NCI-H1930 (cell line): ENCODE measurements around the gene AKAP5.

Source experiments
- DNase-seq, 2 experiments: peaks; one replicate each; lab custom pipeline; 2025; lab: John Stamatoyannopoulos, UW

AKAP5 gene

GRCh38 chr14:64459405-64460136 lies 5.7 kb upstream of the AKAP5 start:
- no peak for DNase-seq

- DNase-seq = no peak
Measured at GRCh38 chr14:64461221-64461620, 4.1 kb upstream of the AKAP5 start.

DNA sequence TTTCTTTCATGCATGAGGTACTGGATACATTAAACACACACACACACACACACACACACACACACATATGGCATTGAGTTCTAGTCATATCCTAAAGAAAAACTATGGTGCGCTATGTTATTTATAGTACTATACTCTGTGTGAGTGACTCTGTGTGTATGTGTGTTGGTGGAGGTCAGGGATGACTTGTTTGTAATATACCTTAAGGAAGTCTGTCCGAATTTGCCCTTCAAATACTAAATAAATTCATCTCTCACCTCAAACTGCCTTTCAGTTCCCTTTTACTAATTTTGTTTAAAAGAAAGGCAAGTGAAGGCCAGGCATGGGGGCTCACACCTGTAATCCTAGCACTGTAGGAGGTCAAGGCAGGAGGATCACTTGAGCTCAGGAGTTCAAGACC lies 2.1 kb upstream of the AKAP5 start:
- DNase-seq = no peak

DNA sequence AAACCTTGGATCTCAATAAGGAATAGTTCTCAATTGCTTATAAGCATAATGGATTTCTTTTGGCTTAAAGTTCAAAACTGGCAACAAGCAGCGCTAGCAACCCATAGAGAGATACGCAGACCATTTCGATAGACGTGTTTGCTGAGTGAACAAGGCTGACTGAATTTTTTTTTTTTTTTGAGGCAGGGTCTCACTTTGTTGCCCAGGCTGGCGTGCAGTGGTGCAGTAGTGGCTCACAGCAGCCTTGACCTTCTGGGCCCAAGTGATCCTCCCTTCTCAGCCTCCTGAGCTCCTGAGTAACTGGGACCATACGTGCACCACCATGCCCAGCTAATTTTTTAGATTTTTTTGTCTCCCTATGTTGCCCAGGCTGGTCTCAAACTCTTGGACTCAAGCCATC lies 1.4 kb upstream of the AKAP5 start:
- DNase-seq = no peak

- no peak for DNase-seq
Measured at GRCh38 chr14:64464651-64465050, 648 bp upstream of the AKAP5 start.

- no peak for DNase-seq
Measured at GRCh38 chr14:64465831-64466554, 694 bp downstream of the AKAP5 start.

DNA sequence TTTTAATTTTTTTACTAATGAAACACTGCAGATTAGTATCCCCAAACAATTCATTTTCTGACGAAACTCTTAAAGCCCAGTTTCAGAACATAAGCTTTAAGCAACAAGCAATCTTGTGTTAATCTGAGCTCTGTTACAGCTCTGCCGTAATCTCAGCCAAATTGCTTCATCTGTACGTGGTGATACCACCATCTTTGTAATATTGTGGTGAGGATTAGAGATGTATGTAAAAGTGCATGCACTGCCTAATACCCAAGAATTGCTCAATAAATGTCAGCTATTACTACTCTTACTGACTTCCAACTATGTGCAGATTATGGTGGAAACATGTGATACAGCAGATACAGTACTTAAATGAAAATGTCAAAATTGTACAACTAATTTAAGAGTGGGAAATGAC lies 1.8 kb downstream of the AKAP5 start:
- DNase-seq = no peak

DNA sequence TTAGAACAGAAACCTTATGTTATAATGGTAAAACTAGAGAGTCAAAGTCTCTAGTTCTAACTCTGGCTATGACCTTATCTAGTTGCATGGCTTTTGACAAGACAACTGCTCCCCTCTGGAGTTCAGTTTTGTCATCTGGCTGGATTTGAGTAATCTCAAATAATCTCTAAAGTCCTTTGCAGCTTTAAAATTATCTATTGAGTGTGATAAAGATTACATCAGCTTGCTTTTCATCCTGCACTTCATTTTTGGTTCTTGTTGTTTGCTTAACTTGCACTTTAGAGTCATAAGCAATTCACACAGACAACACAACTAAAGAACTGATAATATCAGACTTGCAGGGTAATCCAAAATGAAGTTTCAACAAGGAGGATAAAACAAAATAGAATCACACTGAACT lies 2.3 kb downstream of the AKAP5 start:
- DNase-seq = no peak

DNA sequence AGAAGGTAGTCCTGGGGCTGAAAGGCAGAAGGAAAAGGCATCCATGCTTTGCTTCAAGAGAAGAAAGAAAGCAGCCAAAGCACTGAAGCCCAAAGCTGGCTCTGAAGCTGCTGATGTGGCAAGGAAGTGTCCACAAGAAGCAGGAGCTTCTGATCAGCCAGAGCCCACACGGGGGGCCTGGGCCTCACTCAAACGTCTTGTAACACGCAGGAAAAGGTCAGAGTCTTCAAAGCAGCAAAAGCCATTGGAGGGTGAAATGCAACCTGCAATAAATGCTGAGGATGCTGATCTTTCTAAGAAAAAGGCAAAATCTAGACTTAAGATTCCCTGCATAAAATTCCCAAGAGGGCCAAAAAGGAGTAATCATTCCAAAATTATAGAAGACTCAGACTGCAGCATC lies 3.2 kb downstream of the AKAP5 start:
- no peak for DNase-seq

DNA sequence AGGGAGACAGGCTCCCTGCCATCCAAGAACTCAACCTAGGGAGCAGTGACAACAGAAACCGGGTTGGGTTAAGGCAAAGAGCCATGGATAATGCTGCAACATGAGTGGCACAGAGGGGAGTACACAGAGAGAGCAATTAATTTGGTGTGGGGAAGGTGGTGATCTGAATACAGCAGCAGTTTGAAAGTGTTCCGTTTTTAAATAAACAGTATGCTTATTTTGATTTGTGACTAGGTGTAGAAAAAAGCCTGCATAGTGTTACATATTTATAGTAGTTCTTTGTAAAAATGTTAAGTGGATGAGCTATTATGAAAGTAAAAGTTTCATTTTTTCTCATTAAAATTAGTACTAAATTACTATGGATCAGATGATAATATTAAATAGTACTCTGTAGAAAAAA lies 8.7 kb downstream of the AKAP5 start:
- DNase-seq = no peak

DNA sequence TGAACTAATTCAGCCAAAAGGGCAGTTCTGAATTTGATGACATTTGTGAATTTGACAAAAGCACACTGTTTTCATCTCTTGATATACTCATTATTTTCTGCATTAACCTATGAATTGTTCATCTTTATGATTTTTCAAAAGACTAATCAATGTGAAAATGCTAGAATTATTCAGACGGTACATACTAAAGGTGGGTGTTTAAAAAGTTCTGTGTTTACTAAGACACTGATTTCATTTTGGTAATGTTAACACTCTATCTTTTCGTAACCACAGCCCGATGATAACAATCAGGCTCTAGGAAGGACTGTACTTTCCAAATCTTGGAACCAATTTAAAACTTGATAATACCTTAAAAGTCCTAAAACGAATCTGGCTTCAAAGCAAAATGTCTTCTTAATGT lies 9.4 kb downstream of the AKAP5 start:
- no peak for DNase-seq

GRCh38 chr14:64475585-64476273 lies 10.4 kb downstream of the AKAP5 start:
- no peak for DNase-seq

DNA sequence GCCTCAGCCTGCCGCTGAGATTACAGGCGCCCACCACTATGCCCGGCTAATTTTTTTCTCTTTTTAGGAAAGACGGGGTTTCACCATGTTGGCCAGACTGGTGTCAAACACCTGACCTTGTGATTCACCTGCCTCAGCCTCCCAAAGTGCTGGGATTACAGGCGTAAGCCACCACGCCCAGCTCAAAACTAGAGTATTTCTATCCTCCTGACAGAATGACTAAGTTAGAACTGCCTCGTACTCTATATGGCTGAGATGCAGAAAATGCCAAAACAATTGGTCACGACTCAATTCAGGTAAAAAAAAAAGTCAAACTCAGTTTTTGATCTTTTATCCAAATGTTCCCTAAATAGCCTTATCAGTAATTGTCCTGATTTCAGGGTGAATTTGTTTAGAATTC lies 11.1 kb downstream of the AKAP5 start:
- DNase-seq = no peak

- DNase-seq = peak in 1 of 2 experiments; percentile 6
Measured at GRCh38 chr14:64478634-64479250, 13.4 kb downstream of the AKAP5 start.

DNA sequence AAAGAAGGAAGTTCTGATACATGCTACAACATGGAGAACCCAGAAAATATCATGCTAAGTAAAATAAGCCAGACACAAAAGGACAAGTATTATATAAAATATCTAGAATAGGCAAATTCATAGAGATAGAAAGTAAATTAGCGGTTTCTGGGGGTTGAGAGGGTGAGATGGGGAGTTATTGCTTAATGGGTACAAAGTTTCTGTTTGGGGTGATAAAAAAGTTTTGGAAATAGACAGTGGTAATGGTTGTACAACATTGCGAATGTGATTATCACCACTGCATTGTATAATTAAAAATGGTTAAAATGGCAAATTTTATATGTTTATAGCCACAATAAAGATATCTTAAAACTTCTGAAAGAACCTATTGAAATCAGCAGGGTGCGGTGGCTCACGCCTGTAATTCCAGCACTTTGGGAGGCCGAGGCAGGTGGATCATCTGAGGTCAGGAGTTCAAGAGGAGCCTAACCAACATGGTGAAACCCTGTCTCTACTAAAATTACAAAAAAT lies 23.3 kb downstream of the AKAP5 start:
- no peak for DNase-seq

GRCh38 chr14:64491637-64492036 lies 26.3 kb downstream of the AKAP5 start:
- DNase-seq = no peak

DNA sequence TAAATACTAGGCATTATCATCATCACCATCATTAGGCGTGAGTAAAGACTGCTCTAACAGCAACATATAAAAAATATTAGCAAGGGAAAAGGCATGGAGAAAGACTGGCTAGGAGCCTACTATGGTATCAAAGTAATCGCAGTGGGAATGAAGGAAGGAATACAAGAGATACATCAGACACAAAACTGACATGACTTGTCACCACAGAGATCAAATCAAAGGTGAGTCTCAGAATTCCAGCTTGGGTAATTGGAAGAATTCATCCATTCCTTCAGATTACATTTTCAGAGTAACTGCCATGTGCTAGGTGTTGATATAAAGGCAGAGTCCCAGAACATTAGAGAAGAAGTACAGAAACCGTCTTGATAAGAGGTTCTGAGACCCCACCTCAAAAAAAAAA lies 28.2 kb downstream of the AKAP5 start:
- no peak for DNase-seq

DNA sequence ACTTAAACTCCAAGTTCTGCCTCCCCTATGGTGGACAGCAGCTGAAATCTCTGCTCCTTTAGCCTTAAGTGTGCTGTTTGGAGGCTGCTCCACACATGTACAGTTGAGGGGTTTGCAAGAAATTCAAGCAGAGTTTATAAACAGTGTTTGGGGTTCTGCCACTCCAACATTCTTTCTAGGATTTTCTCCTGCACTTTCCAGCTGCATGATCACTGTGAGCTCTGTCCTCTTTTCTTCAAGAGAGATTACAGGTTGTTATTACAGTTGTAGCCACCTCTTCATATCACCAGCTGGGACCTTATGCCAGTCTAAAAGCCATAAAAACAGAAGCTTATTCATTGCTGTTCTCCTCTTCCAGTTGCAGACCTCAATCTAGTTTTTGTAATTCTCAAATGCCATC lies 30.0 kb downstream of the AKAP5 start:
- DNase-seq = no peak

DNA sequence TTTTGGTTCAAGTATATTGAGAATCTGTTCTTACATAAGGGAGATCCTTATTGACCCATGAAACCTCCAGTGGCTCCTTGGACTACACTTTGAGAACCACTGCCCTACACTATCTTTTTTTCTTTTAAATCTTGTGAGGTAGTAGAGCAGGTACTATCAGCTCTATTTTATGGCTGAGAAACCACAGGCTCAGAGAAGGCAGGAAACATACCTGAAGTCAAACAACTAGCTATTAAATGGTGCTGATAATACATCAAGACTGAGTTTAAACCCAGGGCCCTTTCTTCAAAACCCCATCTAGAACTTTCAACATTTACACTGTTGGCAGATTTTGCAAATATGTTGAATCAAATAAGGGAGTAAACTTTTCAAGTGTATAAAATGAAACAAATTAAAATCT lies 31.5 kb downstream of the AKAP5 start:
- DNase-seq = no peak

- DNase-seq = no peak
Measured at GRCh38 chr14:64500088-64500487, 34.8 kb downstream of the AKAP5 start.

- no peak for DNase-seq
Measured at GRCh38 chr14:64501411-64502171, 36.3 kb downstream of the AKAP5 start.

DNA sequence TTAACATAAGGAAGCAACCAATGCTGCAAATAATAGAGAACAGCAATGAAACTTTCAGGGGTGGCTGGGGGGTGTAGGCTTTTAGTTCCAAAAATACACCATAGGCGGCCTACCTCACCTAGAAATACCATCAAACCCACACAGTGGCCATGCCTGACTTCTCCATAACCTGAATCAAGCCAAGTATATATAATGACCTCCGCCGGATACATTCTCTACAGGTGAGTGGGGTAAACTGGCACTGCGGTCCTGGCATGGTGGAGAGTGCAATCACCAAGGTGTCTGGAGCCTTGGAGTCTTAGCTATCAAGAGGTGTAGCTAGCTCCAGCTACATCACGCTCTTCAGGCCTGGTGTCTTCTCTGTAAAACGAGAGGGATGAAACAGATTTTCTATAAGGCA lies 37.2 kb downstream of the AKAP5 start:
- DNase-seq = no peak
